ENCODE data around the gene PCNX4.
A peak's percentile ranks its signal among the peaks of the same experiment; 100 is the strongest.
"Not testable (repeated sequence)": the region's sequence is repeated elsewhere in the genome, so short reads cannot be mapped to it uniquely, and the experiment has no call there.

The PCNX4 gene

DNA sequence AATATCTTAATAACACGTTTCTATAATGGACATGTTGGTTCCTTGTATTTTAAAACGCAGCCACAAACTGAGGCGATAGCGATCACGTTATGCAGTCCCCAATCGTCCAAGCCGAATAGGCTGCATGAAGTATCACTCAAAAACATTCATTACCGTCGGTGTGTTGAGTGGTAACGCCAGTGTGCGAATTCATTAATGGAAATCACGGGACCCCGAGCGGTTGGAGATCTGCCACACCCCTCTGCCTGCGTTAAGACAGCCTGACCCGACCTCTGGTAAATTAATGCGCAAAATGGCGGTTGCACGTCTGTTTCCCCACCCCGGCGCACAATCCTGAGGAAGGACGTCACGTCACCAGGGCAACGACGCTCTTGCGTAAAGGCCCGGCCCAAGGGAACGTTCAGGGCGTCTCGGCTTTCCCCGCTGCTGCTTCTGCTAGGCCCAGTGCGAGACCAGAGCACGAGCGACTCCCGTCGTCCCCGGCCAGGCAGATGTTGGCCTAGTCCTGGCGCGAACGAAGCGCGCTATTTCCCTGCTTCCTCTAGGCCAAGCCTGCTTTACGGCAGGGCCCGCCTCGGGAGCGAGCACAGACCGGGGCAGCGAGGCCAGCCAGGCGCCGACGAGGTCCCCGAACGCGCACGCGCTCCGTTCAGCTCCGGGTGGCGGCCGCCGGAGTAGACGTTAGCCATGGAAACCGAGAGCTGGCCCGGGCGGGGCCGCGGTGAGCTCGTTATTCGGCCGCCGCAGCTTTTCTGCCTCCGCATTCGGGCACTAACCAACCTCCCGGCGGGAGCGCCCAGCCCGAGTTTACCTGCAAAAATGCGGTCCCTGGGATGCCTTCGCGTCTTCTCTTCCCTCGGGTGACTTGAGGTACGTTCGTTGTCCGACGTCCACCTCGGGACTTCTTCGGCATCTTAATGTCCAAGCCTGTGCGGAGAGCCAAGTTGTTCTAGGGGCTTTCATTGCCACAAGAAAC, at the start of gene PCNX4:
Gene PCNX4, plus strand, starts transcription at position 374 of the 976 bp plus-strand sequence. CDS start 15,716 bp downstream, outside the sequence.
- peak; percentile 94 for DNase-seq

- not testable (repeated sequence) for DNase-seq
These were observed 43.7 kb upstream of the PCNX4 start for GRCh38 chr14:60047976-60048375.

GRCh38 chr14:60051721-60052221, 40.0 kb upstream of the PCNX4 start:
- DNase-seq, result no peak

GRCh38 chr14:60058087-60058486, 33.6 kb upstream of the PCNX4 start:
- no peak for DNase-seq

DNA sequence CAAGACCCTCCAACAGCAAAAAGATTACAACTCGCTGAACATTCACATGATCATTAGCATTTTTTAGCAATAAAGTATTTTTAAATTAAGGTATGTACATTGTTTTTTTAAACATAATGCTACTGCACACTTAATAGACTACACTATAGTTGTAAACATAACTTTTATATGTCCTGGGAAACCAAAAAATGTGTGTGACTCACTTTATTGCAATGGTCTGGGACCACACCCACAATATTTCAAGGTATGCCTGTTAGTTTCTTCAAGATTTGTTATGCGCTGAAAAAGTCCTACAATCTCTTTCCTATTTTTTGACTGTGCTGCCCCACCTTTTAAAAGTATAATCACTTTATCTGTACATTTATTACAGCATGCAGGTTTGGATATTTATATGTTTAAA, 30.4 kb upstream of the PCNX4 start:
- no peak for DNase-seq

DNA sequence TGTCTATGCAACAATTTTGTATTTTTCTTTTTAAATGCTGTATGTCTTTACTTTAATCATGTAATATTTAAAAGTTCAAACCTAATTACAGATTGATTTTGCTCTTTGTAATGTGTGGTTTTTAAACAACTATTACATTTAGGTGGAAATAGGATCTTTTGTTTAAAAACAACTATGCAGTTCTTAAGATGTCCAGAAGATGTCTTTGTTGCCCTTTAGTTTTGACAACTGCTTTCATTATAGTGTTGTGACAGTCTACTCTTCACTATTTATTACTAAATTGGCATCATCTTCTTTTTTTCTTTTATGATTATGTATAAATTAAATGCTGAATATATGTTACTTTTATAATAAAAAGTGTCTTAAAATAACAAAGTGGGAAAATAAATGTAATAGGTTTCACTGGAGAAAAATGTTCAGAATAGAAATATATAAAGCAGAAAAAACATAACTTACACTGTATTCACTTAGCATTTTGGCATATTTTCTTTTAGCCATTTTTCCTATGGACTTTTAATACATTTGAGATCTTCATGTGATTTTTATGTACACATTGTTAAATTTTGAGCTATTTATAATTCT, 27.1 kb upstream of the PCNX4 start:
- DNase-seq, result no peak

DNA sequence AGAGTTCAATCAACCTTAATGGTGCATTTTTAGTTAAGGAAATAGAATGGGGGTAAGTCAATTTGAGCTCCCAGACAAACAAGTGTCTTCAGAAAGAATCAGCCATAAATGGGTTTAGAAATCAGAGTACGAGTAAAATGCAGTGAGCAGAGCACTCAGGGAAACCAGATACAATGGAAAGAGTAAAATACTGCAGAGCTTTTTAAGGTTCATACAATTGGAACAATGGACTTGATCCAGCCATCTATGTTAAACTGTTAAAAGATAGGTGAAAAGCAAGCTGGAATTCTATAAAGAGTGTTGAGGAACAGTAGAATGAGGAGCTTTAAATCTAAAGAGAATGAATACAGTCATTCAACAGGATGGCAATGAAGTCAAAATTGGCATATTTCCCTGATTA, 23.8 kb upstream of the PCNX4 start:
- DNase-seq, result no peak

DNA sequence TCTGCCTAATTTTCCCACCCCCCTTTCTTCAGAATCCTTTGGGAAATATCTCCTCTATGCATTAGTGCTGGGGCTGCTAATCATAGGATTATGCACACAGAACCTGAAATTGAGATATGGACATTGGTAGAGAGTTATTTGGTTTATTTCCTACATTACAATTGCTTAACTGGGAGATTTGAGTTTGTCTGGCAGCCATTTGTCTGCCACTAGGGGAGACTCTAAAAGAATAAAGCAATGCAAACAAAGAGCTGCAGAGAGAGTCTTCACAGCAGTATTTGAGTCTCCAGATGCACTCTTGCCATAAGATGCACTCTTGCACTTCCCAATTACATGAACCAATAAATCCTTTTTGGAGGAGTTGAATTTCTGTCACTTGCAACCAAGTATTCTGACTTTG, 12.0 kb upstream of the PCNX4 start:
- no peak for DNase-seq

- no peak for DNase-seq
These were observed 6.6 kb upstream of the PCNX4 start for GRCh38 chr14:60085085-60085484.

- no peak for DNase-seq
These were observed 6.0 kb upstream of the PCNX4 start for GRCh38 chr14:60085693-60086092.

- no peak for DNase-seq
These were observed 4.1 kb upstream of the PCNX4 start for GRCh38 chr14:60087668-60088067.

DNA sequence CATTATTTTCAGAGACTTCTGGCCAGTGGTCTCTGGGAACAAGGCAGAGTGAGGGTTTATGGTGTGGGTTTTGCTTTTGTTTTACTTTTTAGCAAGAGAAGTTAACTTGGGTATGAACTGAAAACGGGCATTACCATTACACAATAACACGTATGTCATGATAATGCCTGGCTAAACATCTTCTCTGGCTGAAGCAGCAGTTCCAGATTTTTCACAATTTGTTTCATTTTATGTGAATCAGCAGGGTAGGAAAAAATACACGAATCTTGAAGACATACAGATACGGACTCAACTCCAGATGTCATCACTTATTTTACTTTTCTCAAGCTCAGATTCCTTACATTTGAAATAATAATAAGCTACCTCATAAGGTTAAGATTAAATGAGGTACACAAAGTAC, 2.5 kb upstream of the PCNX4 start:
- DNase-seq, result no peak

- no peak for DNase-seq
These were observed 731 bp upstream of the PCNX4 start for GRCh38 chr14:60090864-60091519.

GRCh38 chr14:60092526-60092920, 800 bp downstream of the PCNX4 start:
- peak; percentile 34 for DNase-seq

DNA sequence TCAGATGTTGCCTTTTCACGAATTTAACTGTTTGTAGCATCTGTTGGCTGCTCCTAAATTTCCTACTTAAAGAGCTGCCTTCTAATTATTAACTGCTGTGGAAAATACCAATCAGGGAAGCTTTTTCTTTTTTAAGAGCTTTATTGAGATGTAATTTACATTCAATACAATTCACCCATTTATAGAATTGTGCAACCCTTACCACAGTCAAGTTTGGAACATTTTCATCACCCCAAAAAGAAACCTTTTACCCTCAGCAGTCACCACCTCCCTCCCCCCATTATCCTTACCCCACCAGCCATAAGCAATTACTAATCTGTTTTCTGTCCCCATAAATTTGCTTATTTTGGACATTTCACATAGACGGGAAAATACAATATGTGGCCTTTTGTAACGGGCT, 1.4 kb downstream of the PCNX4 start:
- no peak for DNase-seq

DNA sequence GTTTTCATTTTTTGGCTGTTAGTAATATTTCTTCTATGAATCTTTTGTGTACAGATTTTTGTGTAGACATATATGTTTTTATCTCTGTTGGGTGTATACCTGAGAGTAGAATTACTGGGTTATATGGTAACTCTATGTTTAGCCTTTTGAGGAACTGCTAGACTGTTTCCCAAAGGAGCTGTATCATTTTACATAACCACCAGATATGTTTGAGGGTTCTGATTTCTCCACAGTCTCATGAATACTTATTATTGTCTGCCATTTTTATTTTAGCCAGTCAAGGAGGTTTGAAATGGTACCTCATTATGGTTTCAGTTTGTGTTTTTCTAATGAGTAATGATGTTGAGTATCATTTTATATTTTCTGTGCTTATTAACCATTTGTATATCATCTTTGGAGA, 1.9 kb downstream of the PCNX4 start:
- DNase-seq, result no peak

GRCh38 chr14:60094306-60094897, 2.7 kb downstream of the PCNX4 start:
- DNase-seq, result no peak

- no peak for DNase-seq
These were observed 3.5 kb downstream of the PCNX4 start for GRCh38 chr14:60095231-60095630.

DNA sequence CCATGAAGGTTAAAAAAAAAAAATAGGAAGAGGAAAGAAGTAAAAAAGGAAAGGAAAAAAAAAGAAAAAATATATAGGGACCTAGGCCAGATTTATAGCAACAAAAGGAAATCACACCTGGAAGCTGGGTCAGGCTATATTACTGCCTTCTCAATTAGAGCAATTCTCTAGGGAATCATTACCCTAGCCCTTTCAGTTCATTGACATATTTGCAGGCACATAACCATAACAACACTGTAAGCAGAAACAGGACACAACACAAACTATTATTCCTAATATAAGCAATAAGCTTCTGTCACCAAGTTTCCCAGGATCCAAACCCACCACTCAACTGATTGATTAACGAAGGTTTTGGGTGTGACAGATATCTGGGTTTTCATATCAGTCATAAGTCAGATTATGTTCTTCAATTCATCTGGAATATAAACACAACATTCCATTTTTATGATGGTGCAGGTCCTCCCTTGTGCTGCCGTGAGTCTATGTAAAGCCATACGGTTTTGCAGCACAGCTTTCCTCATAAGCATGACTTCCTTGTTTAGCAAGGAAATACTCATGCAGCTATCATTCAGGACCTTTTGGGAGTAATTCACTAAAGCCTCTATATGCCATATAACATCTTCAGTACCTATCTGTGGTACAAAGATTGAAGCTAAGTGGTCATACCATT, 4.2 kb downstream of the PCNX4 start:
- no peak for DNase-seq

- no peak for DNase-seq
These were observed 6.3 kb downstream of the PCNX4 start for GRCh38 chr14:60097974-60098373.

DNA sequence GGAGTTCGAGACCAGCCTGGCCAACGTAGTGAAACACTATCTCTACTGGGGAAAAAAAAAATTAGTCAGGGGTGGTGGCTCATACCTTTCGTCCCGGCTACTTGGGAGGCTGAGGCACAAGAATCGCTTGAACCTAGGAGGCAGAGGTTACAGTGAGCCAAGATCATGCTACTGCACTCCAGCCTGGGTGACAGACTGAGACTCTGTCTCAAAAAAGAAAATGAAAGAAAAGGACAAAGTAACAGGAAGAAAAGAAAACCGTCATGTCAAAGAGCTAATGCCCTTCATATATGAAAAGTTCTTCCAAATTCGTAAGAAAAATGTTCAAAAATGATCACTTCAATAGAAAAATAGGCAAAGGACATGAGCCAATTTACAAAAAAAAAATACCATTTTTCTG, 8.1 kb downstream of the PCNX4 start:
- not testable (repeated sequence) for DNase-seq

DNA sequence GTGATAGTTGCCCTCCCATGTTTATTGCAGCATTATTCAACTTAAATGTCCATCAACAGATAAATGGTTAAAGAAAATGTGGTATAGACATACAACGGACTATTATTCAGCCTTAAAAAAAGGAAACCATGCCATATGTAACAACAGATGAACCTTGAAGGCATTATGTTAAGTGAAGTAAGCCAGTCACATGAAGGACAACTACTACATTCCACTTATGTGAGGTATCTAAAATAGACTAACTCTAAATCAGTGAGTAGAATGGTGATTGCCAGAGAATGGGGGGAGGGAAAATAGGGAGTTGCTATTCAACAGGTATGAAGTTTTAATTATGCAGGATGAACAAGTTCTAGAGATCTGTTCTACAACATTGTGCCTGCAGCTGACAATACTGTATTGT, 10.1 kb downstream of the PCNX4 start:
- DNase-seq, result no peak

- no peak for DNase-seq
These were observed 10.7 kb downstream of the PCNX4 start for GRCh38 chr14:60102389-60102788.
